HepG2 (cell line): ENCODE measurements around the gene PTCRA. TPM values are rescaled to one million over a fixed set of nuclear protein-coding genes. Genes with fewer than 3 reads are reported as not detected.

Experiments used
- ATF7-NPFF ChIP-seq: sonication (generic); formaldehyde crosslinking; IDR thresholded peaks from 2 replicates; pipeline ENCODE4 v1.8.1; 2023; ENCODE audit warnings: mild to moderate bottlenecking, low read depth, missing genetic modification reagents, moderate library complexity
- BRCA1 ChIP-seq: sonication (generic); formaldehyde crosslinking; IDR thresholded peaks from 2 replicates; pipeline ENCODE4 v1.4.0; 2020; ENCODE audit warnings: missing genetic modification reagents
- GRHL1 ChIP-seq: sonication (generic); formaldehyde crosslinking; conservative IDR thresholded peaks from 2 replicates; pipeline ENCODE4 v1.8.0; 2022; ENCODE audit warnings: missing genetic modification reagents
- KIAA2018 ChIP-seq: sonication (generic); formaldehyde crosslinking; IDR thresholded peaks from 2 replicates; pipeline ENCODE4 v1.5.0; 2020; ENCODE audit warnings: mild to moderate bottlenecking, missing genetic modification reagents, borderline replicate concordance
- NR2F1 ChIP-seq, 2 experiments: fragments of 450-650 bp in 1 of 2; formaldehyde crosslinking in 1 of 2; IDR thresholded peaks; 2 replicates each; pipeline versions ENCODE4 v1.5.0 to v1.6.1; 2016 to 2020; ENCODE audit warnings: mild to moderate bottlenecking in 1 of 2, missing compliant biosample characterization in 1 of 2, missing genetic modification reagents in 1 of 2, moderate library complexity in 1 of 2
- SUZ12 ChIP-seq: fragments of 150-350 bp; IDR thresholded peaks from 2 replicates; pipeline ENCODE4 v1.6.1; 2014; ENCODE audit warnings: low read depth, low read length
- ZBTB38 ChIP-seq: sonication (generic); formaldehyde crosslinking; IDR thresholded peaks from 2 replicates; pipeline ENCODE4 v1.5.1; 2020; ENCODE audit warnings: mild to moderate bottlenecking, missing genetic modification reagents
- ZFP62 ChIP-seq: sonication (generic); formaldehyde crosslinking; IDR thresholded peaks from 2 replicates; pipeline ENCODE4 v1.4.0; 2020; ENCODE audit warnings: missing genetic modification reagents
- ZNF552 ChIP-seq: sonication (generic); formaldehyde crosslinking; IDR thresholded peaks from 2 replicates; pipeline ENCODE4 v1.9.0; 2022; ENCODE audit warnings: missing genetic modification reagents, mild to moderate bottlenecking, borderline replicate concordance
- polyA plus RNA-seq, 8 experiments: library from polyadenylated mRNA; depleted of rRNA in 3 of 8; stranded (reverse) in 7 of 8; unstranded in 1 of 8; fragments of >200 nt; fragmentation: Illumina TruSeq in 4 of 8; extraction: Trizol in 4 of 8; gene quantifications; 2 replicates each; pipeline versions ENCODE4 v1.2.1 to v1.2.3, GENCODE V29; 2011 to 2016; ENCODE audit warnings: low read depth in 4 of 8, missing spikeins in 1 of 8, mixed read lengths in 1 of 8; ENCODE audit not compliant: insufficient read depth in 1 of 8
- total RNA-seq, 5 experiments: library from RNA; depleted of rRNA; stranded (reverse); fragments of >200 nt; fragmentation: Illumina TruSeq; extraction: Trizol; gene quantifications; 2 replicates each; pipeline ENCODE4 v1.2.3, GENCODE V29; 2016; ENCODE audit warnings: low read depth in 1 of 5
- TF ChIP-seq, protein P1 (sequence below): IDR thresholded peaks from 2 replicates; pipeline ENCODE4 v1.6.1; 2016; ENCODE audit warnings: missing compliant biosample characterization, missing genetic modification reagents, borderline replicate concordance
- TF ChIP-seq, protein P2 (sequence below): sonication (generic); formaldehyde crosslinking; IDR thresholded peaks from 2 replicates; pipeline ENCODE4 v1.8.0; 2022; ENCODE audit warnings: missing genetic modification reagents, mild to moderate bottlenecking, inconsistent platforms, borderline replicate concordance
- TF ChIP-seq, protein P3 (sequence below): sonication (generic); formaldehyde crosslinking; IDR thresholded peaks from 2 replicates; pipeline ENCODE4 v1.4.0; 2020; ENCODE audit warnings: low read depth, mild to moderate bottlenecking, missing genetic modification reagents
- TF ChIP-seq, protein P4 (sequence below): sonication (generic); formaldehyde crosslinking; IDR thresholded peaks from 2 replicates; pipeline ENCODE4 v1.5.1; 2020; ENCODE audit warnings: missing genetic modification reagents, mild to moderate bottlenecking, borderline replicate concordance

The PTCRA gene
- total and polyA plus RNA-seq, 2 of the 13 experiments (the other 11 are each of a cell fraction or from before 2014, with no cell fraction given), result not detected

DNA sequence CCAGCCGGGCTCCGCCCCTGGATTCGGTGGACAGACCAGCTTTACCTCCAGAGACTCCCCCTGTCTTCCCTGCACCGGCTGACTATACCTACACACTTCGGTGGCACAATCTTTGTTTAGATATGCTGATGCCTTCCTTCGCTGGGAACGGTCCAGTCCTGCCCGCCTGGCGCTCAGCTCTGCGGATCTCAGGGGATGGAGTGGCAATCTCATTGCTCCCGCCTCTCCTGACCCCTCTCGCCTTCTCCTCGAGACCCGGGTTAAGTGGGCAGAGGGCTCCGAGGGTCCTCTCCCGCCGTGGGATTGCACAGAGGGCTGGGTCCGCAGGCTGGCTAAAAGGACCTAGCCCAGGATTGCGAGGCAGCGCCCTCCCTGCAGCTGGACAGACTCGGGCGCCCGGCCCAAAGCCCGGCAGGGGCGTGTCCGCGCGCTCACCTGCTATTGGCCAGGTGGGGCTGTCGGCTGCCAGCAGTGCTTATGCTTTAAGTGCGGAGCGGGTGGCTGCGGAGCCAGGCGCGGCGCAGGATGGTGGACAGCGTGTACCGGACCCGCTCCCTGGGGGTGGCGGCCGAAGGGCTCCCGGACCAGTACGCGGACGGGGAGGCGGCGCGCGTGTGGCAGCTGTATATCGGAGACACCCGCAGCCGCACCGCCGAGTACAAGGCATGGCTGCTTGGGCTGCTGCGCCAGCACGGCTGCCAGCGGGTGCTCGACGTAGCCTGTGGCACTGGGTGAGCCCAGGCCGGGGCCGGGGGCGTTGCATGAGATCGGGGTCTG is 44.6 kb downstream of the PTCRA start, which contains the start of gene GNMT (continued):
- TF ChIP-seq GRHL1 (CRISPR knock-in tag) (no peak), ATF7-NPFF (CRISPR knock-in tag) (peak; percentile 79), ZNF552 (CRISPR knock-in tag) (peak; percentile 10; the same call in 1 of the 2 replicates), BRCA1 (CRISPR knock-in tag) (no peak), NR2F1 (CRISPR knock-in tag; IDR thresholded peaks at IDR 0.05) (no peak), SUZ12 (no peak), KIAA2018 (CRISPR knock-in tag) (no peak), ZBTB38 (CRISPR knock-in tag) (peak; percentile 25; the same call in 1 of the 2 replicates), ZFP62 (no peak)
- TF ChIP-seq, protein P1, sequence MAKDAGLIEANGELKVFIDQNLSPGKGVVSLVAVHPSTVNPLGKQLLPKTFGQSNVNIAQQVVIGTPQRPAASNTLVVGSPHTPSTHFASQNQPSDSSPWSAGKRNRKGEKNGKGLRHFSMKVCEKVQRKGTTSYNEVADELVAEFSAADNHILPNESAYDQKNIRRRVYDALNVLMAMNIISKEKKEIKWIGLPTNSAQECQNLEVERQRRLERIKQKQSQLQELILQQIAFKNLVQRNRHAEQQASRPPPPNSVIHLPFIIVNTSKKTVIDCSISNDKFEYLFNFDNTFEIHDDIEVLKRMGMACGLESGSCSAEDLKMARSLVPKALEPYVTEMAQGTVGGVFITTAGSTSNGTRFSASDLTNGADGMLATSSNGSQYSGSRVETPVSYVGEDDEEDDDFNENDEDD (CRISPR knock-in tag), result peak; percentile 76; the same call in 1 of the 2 replicates
- TF ChIP-seq, protein P2, sequence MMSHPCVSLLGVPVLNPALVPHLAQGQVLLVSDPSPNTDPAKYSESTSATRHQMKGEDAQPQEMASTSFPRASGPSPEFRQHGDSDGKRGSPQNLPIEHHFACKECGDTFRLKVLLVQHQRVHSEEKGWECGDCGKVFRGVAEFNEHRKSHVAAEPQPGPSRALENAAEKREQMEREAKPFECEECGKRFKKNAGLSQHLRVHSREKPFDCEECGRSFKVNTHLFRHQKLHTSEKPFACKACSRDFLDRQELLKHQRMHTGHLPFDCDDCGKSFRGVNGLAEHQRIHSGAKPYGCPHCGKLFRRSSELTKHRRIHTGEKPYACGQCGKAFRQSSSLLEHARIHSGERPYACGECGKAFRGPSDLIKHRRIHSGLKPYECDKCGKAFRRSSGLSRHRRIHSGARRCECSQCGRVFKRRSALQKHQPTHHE (CRISPR knock-in tag), result 0 out of 2 replicates have a peak, but pooled peaks have one; percentile 61
- TF ChIP-seq, protein P3, sequence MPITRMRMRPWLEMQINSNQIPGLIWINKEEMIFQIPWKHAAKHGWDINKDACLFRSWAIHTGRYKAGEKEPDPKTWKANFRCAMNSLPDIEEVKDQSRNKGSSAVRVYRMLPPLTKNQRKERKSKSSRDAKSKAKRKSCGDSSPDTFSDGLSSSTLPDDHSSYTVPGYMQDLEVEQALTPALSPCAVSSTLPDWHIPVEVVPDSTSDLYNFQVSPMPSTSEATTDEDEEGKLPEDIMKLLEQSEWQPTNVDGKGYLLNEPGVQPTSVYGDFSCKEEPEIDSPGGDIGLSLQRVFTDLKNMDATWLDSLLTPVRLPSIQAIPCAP (CRISPR knock-in tag), result no peak
- TF ChIP-seq, protein P4, sequence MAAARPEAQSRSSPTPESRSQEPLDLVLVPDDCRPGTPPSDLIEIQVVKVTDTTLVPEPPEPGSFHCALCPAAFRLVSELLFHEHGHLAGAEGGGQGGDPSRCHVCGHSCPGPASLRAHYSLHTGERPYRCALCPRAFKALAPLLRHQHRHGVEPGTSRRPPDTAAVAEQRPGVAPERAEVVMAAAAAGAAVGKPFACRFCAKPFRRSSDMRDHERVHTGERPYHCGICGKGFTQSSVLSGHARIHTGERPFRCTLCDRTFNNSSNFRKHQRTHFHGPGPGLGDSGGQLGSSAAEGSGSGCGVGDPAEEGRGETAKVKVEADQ (CRISPR knock-in tag), result peak; percentile 48; the same call in 1 of the 2 replicates
